HCT116 (cell line): ENCODE data around the gene SEMA6B. TPM values are rescaled to one million over a fixed set of nuclear protein-coding genes. Genes with fewer than 3 reads are reported as not detected.

Experiments
- ATAC-seq: fragments of 200-7000 bp; cut with Tn5 transposase; 2 replicates; pipeline ENCODE4 v1.9.1; 2020; ENCODE audit warnings: mild to moderate bottlenecking, moderate library complexity
- BruUV-seq: library from RNA; stranded (reverse); fragments of 400-500 nt; replicated peaks from 2 replicates; lab custom pipeline; 2021; lab: Mats Ljungman, UMichigan
- CTCF ChIA-PET: fragments of 300-600 bp; sonication (Branson Sonifier 250); formaldehyde crosslinking; loops from one replicate; lab custom pipeline; 2021; ENCODE audit warnings: antibody characterized with exemption; lab: Charles Lee
- POLR2A ChIA-PET: fragments of 300-600, 350-600 bp; sonication (Branson Sonifier 250); formaldehyde crosslinking; loops from one replicate; lab custom pipeline; 2021; ENCODE audit warnings: antibody characterized with exemption; lab: Charles Lee
- RAD21 ChIA-PET, 2 experiments: fragments of 300-600 bp; sonication (Branson Sonifier 250); formaldehyde crosslinking; loops; one replicate each; lab custom pipeline; 2023; ENCODE audit warnings: low total read pairs in 2 of 2; ENCODE audit not compliant: uncharacterized antibody in 2 of 2, unreplicated experiment in 2 of 2, low non-redundant PET in 1 of 2; lab: Charles Lee
- DNase-seq: peaks from one replicate; pipeline ENCODE4 v3.0.0-alpha.2; 2010; ENCODE audit warnings: low read depth, low spot score
- H2AFZ ChIP-seq: fragments of 200-600 bp; shearing (Covaris generic), sonication (generic); 2 replicates; pipeline ENCODE4 v1.6.1; 2017; ENCODE audit warnings: low read depth, mixed run types, mixed read lengths, antibody characterized with exemption, low read length; ENCODE audit not compliant: poor library complexity, severe bottlenecking
- H3K27ac ChIP-seq: 2 replicates; pipeline ENCODE4 v1.5.1; 2012; ENCODE audit warnings: low read depth, low read length
- H3K27me3 ChIP-seq: fragments of 200-600 bp; sonication (generic); 2 replicates; pipeline ENCODE4 v1.6.1; 2016; ENCODE audit warnings: mixed run types, low read length, mixed read lengths; ENCODE audit not compliant: insufficient read depth
- H3K36me3 ChIP-seq, 2 experiments: fragments of 200-500 bp in 1 of 2; fragments of 200-600 bp in 1 of 2; sonication (Bioruptor generic) in 1 of 2; sonication (generic) in 1 of 2; 2 replicates each; pipeline versions ENCODE4 v1.5.1 to v1.6.1; 2014 to 2016; ENCODE audit warnings: low read length in 2 of 2, inconsistent platforms in 1 of 2, mixed read lengths in 1 of 2, mixed run types in 1 of 2; ENCODE audit not compliant: insufficient read depth in 2 of 2, control insufficient read depth in 1 of 2
- H3K4me1 ChIP-seq, 2 experiments: fragments of 200-600 bp in 1 of 2; sonication (generic) in 1 of 2; 2 replicates each; pipeline versions ENCODE4 v1.5.1 to v1.6.1; 2012 to 2017; ENCODE audit warnings: low read length in 2 of 2, inconsistent platforms in 1 of 2, mild to moderate bottlenecking in 1 of 2, mixed read lengths in 1 of 2, mixed run types in 1 of 2, moderate library complexity in 1 of 2; ENCODE audit not compliant: insufficient read depth in 2 of 2, control insufficient read depth in 1 of 2
- H3K4me2 ChIP-seq: fragments of 200-600 bp; sonication (generic); 2 replicates; pipeline ENCODE4 v1.6.1; 2017; ENCODE audit warnings: mixed run types, low read length, mixed read lengths
- H3K4me3 ChIP-seq, 2 experiments: fragments of 200-600 bp in 1 of 2; sonication (generic) in 1 of 2; replicated peaks in 1 of 2; 2 replicates each; pipeline ENCODE4 v1.5.1; 2011 to 2016; ENCODE audit warnings: low read length in 2 of 2, control low read depth in 1 of 2, low read depth in 1 of 2, mild to moderate bottlenecking in 1 of 2, mixed read lengths in 1 of 2, mixed run types in 1 of 2
- H3K79me2 ChIP-seq: fragments of 200-600 bp; sonication (generic); 2 replicates; pipeline ENCODE4 v1.6.1; 2017; ENCODE audit warnings: mild to moderate bottlenecking, mixed run types, low read length, moderate library complexity, mixed read lengths; ENCODE audit not compliant: insufficient read depth
- H3K9ac ChIP-seq: fragments of 200-600 bp; sonication (generic); 2 replicates; pipeline ENCODE4 v1.6.1; 2016; ENCODE audit warnings: low read length, mixed read lengths
- H3K9me2 ChIP-seq: fragments of 200-600 bp; sonication (generic), shearing (Covaris generic); 2 replicates; pipeline ENCODE4 v1.6.1; 2017; ENCODE audit warnings: mixed run types, mild to moderate bottlenecking, moderate library complexity; ENCODE audit not compliant: insufficient read depth
- H3K9me3 ChIP-seq, 2 experiments: fragments of 200-500 bp in 1 of 2; fragments of 200-600 bp in 1 of 2; sonication (Bioruptor generic) in 1 of 2; sonication (generic) in 1 of 2; 2 replicates each; pipeline ENCODE4 v1.6.1; 2014 to 2017; ENCODE audit warnings: low read length in 2 of 2, mixed read lengths in 2 of 2, inconsistent platforms in 1 of 2, low read depth in 1 of 2, mild to moderate bottlenecking in 1 of 2, mixed run types in 1 of 2, moderate library complexity in 1 of 2; ENCODE audit not compliant: control insufficient read depth in 1 of 2, insufficient read depth in 1 of 2
- H4K20me1 ChIP-seq: fragments of 200-600 bp; sonication (generic), shearing (Covaris generic); 2 replicates; pipeline ENCODE4 v1.6.1; 2017; ENCODE audit warnings: mixed run types, mild to moderate bottlenecking, moderate library complexity; ENCODE audit not compliant: insufficient read depth
- CBX3 ChIP-seq: IDR thresholded peaks from 2 replicates; pipeline ENCODE4 v1.6.1; 2012; ENCODE audit warnings: low read depth
- CEBPB ChIP-seq: IDR thresholded peaks from 2 replicates; pipeline ENCODE4 v1.6.1; 2012; ENCODE audit warnings: low read depth
- EZH2 ChIP-seq: fragments of 200-600 bp; sonication (generic); IDR thresholded peaks from 2 replicates; pipeline ENCODE4 v1.6.1; 2017; ENCODE audit warnings: antibody characterized with exemption, mixed run types
- POLR2AphosphoS5 ChIP-seq: IDR thresholded peaks from 2 replicates; pipeline ENCODE4 v1.6.1; 2011; ENCODE audit warnings: mild to moderate bottlenecking, low read depth, low read length, moderate library complexity
- RAD21 ChIP-seq: IDR thresholded peaks from 2 replicates; pipeline ENCODE4 v1.6.1; 2012; ENCODE audit warnings: low read depth, mild to moderate bottlenecking
- SIN3A ChIP-seq: IDR thresholded peaks from 2 replicates; pipeline ENCODE4 v1.6.1; 2012; ENCODE audit warnings: low read depth
- SRF ChIP-seq: IDR thresholded peaks from 2 replicates; pipeline ENCODE4 v1.6.1; 2012; ENCODE audit warnings: low read depth
- TCF7L2 ChIP-seq: IDR thresholded peaks from 2 replicates; pipeline ENCODE4 v1.7.0; 2011; ENCODE audit warnings: borderline replicate concordance, inconsistent platforms; ENCODE audit not compliant: insufficient read depth, insufficient read length; ENCODE audit errors: extremely low read depth
- YY1 ChIP-seq: IDR thresholded peaks from 2 replicates; pipeline ENCODE4 v1.6.1; 2011; ENCODE audit warnings: low read length, low read depth, moderate library complexity, mild to moderate bottlenecking; ENCODE audit not compliant: insufficient replicate concordance; ENCODE audit errors: extremely low read depth
- ZFX ChIP-seq: fragments of 450-650 bp; IDR thresholded peaks from 2 replicates; pipeline ENCODE4 v1.6.1; 2017
- intact Hi-C: fragments of 100-400 bp; cut with micrococcal nuclease; formaldehyde crosslinking; loops from 2 replicates; pipeline ENCODE4 v1.10.0; 2022
- total RNA-seq: library from RNA; stranded (reverse); gene quantifications from one replicate; pipeline ENCODE4 v1.2.1, GENCODE V29; 2021; ENCODE audit not compliant: unreplicated experiment
- TF ChIP-seq, protein P1 (sequence below), 3 experiments: fragments of 200-600 bp in 1 of 3; sonication (generic) in 1 of 3; IDR thresholded peaks in 2 of 3; conservative IDR thresholded peaks in 1 of 3; 2 replicates each; pipeline ENCODE4 v1.5.1; 2012 to 2017; ENCODE audit warnings: low read depth in 2 of 3, low read length in 2 of 3, antibody characterized with exemption in 1 of 3, borderline replicate concordance in 1 of 3, control low read depth in 1 of 3, mild to moderate bottlenecking in 1 of 3, mixed read lengths in 1 of 3, mixed run types in 1 of 3, moderate library complexity in 1 of 3; ENCODE audit not compliant: insufficient read depth in 1 of 3

SEMA6B gene
- total RNA-seq, 1 experiment from 2014 or later = 58.4 TPM

DNA sequence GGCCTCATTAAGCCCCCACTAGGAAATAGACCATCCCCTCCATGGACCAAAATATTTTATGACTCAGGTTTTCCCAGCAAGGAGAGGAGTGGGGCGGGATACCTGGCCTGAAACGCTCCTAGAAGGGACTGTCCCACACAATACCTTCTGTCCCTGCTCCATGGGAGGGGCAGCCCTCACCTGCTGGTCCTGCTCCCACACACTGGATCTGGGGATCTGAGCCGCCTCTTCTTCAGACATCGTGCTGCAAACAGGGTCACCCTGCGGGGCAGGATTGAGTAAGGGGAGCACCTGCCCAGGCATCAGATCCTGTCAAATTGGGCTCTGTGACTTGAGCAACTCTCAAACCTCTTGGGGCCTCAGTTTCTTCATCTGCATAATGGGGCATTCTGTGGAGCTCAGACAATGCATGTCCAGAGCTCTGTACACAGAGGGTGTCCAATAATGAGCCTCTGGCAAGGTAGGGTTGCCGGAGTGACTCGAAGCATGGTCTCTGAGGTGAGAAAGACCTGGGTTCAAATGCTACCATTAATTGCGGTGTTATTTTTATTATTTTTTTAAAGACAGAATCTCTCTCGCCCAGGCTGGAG is 25.6 kb downstream of the SEMA6B start:
- H3K4me1 ChIP-seq = peaks cover 12 to 25% of the 10 kb centered on the region in 2 experiments; a peak in 3 of 4 replicates
- no peaks in the 10 kb centered on the region for H3K9me3 ChIP-seq
- no peaks in the 10 kb centered on the region for H3K79me2 ChIP-seq
- TF ChIP-seq POLR2AphosphoS5 (no peak), CEBPB (no peak), RAD21 (no peak), EZH2 (no peak), ZFX (no peak), SIN3A (no peak), CBX3 (no peak), TCF7L2 (no peak), YY1 (no peak), SRF (no peak)
- TF ChIP-seq, protein P1, sequence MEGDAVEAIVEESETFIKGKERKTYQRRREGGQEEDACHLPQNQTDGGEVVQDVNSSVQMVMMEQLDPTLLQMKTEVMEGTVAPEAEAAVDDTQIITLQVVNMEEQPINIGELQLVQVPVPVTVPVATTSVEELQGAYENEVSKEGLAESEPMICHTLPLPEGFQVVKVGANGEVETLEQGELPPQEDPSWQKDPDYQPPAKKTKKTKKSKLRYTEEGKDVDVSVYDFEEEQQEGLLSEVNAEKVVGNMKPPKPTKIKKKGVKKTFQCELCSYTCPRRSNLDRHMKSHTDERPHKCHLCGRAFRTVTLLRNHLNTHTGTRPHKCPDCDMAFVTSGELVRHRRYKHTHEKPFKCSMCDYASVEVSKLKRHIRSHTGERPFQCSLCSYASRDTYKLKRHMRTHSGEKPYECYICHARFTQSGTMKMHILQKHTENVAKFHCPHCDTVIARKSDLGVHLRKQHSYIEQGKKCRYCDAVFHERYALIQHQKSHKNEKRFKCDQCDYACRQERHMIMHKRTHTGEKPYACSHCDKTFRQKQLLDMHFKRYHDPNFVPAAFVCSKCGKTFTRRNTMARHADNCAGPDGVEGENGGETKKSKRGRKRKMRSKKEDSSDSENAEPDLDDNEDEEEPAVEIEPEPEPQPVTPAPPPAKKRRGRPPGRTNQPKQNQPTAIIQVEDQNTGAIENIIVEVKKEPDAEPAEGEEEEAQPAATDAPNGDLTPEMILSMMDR (IDR thresholded peaks at IDR 0.05 in 2 of 3, conservative IDR thresholded peaks at IDR 0.05 in 1 of 3; ENCODE audit: borderline replicate concordance in 1 of 3, insufficient read depth in 1 of 3, low read depth in 2 of 3, low read length in 2 of 3) = no peak
- intact Hi-C loops = no loop called here
- H2AFZ ChIP-seq = no peak overlapping the region
- H3K36me3 ChIP-seq = no peaks in the 10 kb centered on the region
- ATAC-seq (no peak), DNase-seq (no peak)
- no peaks in the 10 kb centered on the region for H3K9me2 ChIP-seq
- H3K27ac ChIP-seq = no peak overlapping the region
- peak overlapping the region in 1 of 2 experiments; percentile 62; a peak in 1 of 4 replicates for H3K4me3 ChIP-seq
- BruUV-seq = no TSS peak
- CTCF ChIA-PET = interaction anchor here (1.3 to 2.0 kb wide), 4 partner anchors 10 to 103 kb away, joined by 3 to 76 read pairs (median 6); no protein-coding TSS in a partner anchor
- peak overlapping the region; percentile 91; the same call in 1 of the 2 replicates for H3K4me2 ChIP-seq
- POLR2A ChIA-PET = interaction anchor here (1.3 to 2.1 kb wide), 4 partner anchors 9 to 140 kb away, joined by 3 to 8 read pairs (median 6); no protein-coding TSS in a partner anchor
- RAD21 ChIA-PET = no interaction called here
- H4K20me1 ChIP-seq = no peaks in the 10 kb centered on the region
- no peak overlapping the region for H3K9ac ChIP-seq
- H3K27me3 ChIP-seq = no peaks in the 10 kb centered on the region
